K562 (cell line): ENCODE measurements around the gene CRYBB1.

ENCODE experiments used
- ARNT ChIP-seq, 2 experiments: fragments of 450-650 bp; IDR thresholded peaks; 2 replicates each; pipeline ENCODE4 v1.6.1; 2016; ENCODE audit warnings: mild to moderate bottlenecking in 1 of 2
- ATF1 ChIP-seq, 2 experiments: fragments of 450-650 bp in 1 of 2; IDR thresholded peaks; 2 replicates each; pipeline ENCODE4 v1.6.1; 2016; ENCODE audit warnings: missing compliant biosample characterization in 1 of 2, missing genetic modification characterization in 1 of 2
- CEBPB ChIP-seq: fragments of 450-650 bp; IDR thresholded peaks from 2 replicates; pipeline ENCODE4 v1.6.1; 2016; ENCODE audit warnings: missing genetic modification characterization, missing compliant biosample characterization
- CTCF ChIP-seq, 3 experiments: IDR thresholded peaks in 2 of 3; conservative IDR thresholded peaks in 1 of 3; 2 replicates each; pipeline ENCODE4 v1.5.1; 2011 to 2012; ENCODE audit warnings: low read length in 3 of 3, mild to moderate bottlenecking in 3 of 3, control low read depth in 2 of 3, improper control_type of control experiment in 1 of 3, inconsistent platforms in 1 of 3, low read depth in 1 of 3, mixed read lengths in 1 of 3, moderate library complexity in 1 of 3; ENCODE audit not compliant: insufficient read depth in 2 of 3
- NR3C1 ChIP-seq: sonication (generic); formaldehyde crosslinking; IDR thresholded peaks from 2 replicates; pipeline ENCODE4 v1.8.1; 2022; ENCODE audit warnings: missing genetic modification reagents
- PTBP1 ChIP-seq: fragments of 200-400 bp; formaldehyde crosslinking; IDR thresholded peaks from 2 replicates; pipeline ENCODE4 v1.6.1; 2017; ENCODE audit warnings: low read depth, low read length
- SPI1 ChIP-seq: IDR thresholded peaks from 2 replicates; pipeline ENCODE4 v1.6.1; 2011; ENCODE audit warnings: low read depth, low read length, control low read depth, borderline replicate concordance
- STAT5B ChIP-seq: fragments of 250-450 bp; sonication (Bioruptor Pico); IDR thresholded peaks from 2 replicates; pipeline ENCODE4 v1.8.0; 2021; ENCODE audit warnings: mild to moderate bottlenecking, inconsistent platforms
- ZBTB33 ChIP-seq: sonication (generic); formaldehyde crosslinking; IDR thresholded peaks from 2 replicates; pipeline ENCODE4 v1.8.1; 2023; ENCODE audit warnings: mild to moderate bottlenecking, missing genetic modification reagents
- ZMIZ1 ChIP-seq, 2 experiments: fragments of 150-350 bp in 1 of 2; IDR thresholded peaks; 2 replicates each; pipeline ENCODE4 v1.6.1; 2012 to 2016; ENCODE audit warnings: low read depth in 2 of 2, low read length in 2 of 2, mild to moderate bottlenecking in 1 of 2, moderate library complexity in 1 of 2
- ZNF175 ChIP-seq: fragments of 200-800 bp; sonication (Bioruptor generic); IDR thresholded peaks from 2 replicates; pipeline ENCODE4 v1.6.1; 2016; ENCODE audit warnings: low read depth, mild to moderate bottlenecking, missing genetic modification characterization, missing compliant biosample characterization

GRCh38 chr22:26597026-26597425 is 20.8 kb downstream of the CRYBB1 start:
- TF ChIP-seq ATF1 (CRISPR knock-in tag; IDR thresholded peaks at IDR 0.05), result no peak
- no peak for TF ChIP-seq ATF1 (tag; IDR thresholded peaks at IDR 0.05)
- TF ChIP-seq PTBP1, result no peak
- TF ChIP-seq NR3C1 (CRISPR knock-in tag), result no peak
- TF ChIP-seq CTCF (IDR thresholded peaks at IDR 0.05 in 2 of 3, conservative IDR thresholded peaks at IDR 0.05 in 1 of 3; ENCODE audit: insufficient read depth in 2 of 3, low read depth in 1 of 3, low read length in 3 of 3), result no peak
- no peak for TF ChIP-seq ZMIZ1 (IDR thresholded peaks at IDR 0.05; ENCODE audit: low read depth in 2 of 2, low read length in 2 of 2)
- no peak for TF ChIP-seq STAT5B (CRISPR knock-in tag)
- no peak for TF ChIP-seq SPI1
- TF ChIP-seq ZNF175 (CRISPR knock-in tag), result no peak
- TF ChIP-seq ZBTB33 (CRISPR knock-in tag), result no peak
- TF ChIP-seq CEBPB (tag), result no peak
- TF ChIP-seq ARNT (IDR thresholded peaks at IDR 0.05), result no peak
